Activated CD4-positive, alpha-beta T cell treated with anti-CD3 and anti-CD28 coated beads for 1 hour (primary cell): ENCODE results near the gene TOR1AIP1.

Experiments
- DNase-seq: peaks from one replicate; pipeline ENCODE4 v3.0.0-alpha.2; 2020

TOR1AIP1 gene

GRCh38 chr1:179881642-179882252 lies 338 bp upstream of the TOR1AIP1 start:
- no peak for DNase-seq

DNA sequence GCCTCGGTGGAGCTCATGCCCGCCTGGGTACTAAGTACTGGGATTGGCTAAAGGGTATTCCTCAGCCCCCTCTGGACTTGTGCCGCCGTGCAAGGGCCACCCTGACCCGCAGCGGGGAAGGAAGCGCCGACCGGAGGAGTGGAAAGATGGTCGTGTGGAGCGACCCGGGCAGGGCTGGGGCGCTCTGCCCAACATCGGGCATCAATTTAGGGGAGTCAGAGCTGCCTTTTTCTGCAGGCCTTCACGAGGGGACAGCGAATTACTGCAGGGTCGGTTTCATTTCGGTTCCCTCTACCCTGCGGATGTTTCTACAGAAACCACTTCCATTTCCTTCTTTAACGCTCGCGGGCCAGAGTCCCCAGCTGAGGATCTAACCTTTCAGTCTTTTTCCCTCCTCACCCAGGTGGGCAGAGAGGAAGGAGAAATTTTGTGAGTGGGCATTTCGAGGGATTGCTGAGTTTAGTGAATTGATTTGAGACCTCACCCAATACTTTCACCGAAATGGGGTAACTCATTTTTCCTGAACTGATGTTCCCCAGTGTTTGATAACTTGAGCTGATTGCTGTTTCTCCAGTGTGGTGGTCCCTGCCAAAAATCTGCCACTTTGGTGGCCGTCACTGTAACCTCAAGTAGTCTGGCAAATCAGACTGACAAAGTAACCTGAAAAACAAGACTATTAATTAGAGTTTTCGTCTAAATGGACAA lies 1.1 kb downstream of the TOR1AIP1 start:
- no peak for DNase-seq

DNA sequence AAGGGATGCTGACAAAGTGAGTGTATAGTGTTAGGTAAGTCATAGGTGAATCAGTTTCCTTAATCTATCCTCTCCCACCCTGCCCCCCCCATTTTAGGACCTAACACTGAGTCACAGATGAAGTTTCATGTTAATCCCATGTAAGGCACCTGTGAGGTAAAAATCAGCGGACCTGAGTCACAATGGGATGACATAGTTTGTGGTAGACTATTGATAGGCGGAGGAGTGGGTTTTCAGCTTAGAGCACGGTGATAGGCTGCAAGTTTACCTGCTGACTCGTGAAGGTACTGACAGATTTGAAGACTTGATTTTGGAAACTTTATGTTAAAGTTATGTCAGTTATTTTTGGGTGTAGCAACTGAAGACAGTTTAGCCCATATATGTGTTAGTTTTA lies 1.7 kb downstream of the TOR1AIP1 start:
- DNase-seq, result peak; percentile 37

GRCh38 chr1:179888071-179888470 lies 6.0 kb downstream of the TOR1AIP1 start:
- no peak for DNase-seq

- no peak for DNase-seq
Measured at GRCh38 chr1:179889589-179889988, 7.5 kb downstream of the TOR1AIP1 start.

- DNase-seq, result no peak
Measured at GRCh38 chr1:179910934-179911333, 28.8 kb downstream of the TOR1AIP1 start.

DNA sequence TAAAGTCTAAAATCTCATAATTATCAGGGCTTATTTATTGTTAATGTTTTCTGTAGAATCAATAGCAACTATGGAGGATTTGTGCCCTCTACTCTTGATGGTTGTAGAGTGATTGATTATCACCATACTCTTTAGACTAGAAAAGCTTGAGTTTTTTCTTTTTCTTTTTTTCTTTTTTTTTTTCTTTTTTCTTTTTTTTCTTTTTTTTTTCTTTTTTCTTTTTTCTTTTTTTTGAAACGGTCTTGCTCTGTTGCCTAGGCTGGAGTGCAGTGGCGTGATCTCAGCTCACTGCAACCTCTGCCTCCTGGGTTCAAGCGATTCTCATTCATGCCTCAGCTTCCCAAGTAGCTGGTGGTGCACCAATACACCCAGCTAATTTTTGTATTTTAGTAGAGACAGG lies 29.7 kb downstream of the TOR1AIP1 start:
- no peak for DNase-seq

GRCh38 chr1:179917601-179918429 lies 35.7 kb downstream of the TOR1AIP1 start:
- DNase-seq, result no peak

- no peak for DNase-seq
Measured at GRCh38 chr1:179921472-179921871, 39.4 kb downstream of the TOR1AIP1 start.

DNA sequence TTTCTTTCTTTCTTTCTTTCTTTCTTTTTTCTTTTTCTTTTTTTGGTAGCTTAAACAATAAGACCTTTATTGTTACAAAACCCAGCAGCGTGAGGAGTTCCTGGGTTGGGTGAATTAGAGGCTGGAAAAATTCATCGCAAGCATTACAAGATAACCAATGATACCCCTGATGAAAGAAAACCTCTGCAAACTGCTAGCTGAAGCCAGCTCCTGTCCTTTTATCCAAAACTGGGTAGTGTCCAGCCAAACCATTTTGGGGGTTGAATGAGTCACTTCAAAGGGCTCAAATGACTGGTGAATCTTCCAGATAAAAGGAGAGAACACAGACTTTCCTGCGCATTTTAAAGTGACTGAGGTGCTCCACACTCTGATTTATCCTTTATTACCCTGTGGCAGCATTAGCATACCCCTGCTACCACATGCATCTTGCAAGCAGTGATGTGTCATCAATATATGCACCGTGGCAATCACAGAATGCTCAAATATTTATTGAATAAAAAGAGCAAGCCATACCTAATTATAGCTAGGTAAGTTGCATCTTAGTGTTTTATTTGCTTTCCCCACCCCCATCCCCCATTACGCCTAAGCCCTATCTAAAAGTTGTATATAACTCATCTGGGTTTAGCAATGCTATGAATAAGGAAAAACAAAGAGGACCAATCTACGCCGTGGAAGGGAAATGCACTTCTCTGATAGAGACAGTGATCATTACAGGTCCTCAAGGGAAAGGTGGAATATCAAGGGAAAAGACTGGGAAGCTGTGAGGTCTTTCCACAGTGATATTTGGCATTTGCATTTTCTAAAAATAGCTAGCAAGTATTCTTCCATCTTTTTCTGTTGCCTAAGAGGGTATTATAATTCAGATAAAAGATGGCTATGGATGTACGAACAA lies 40.1 kb downstream of the TOR1AIP1 start:
- no peak for DNase-seq

GRCh38 chr1:179923029-179923428 lies 40.9 kb downstream of the TOR1AIP1 start:
- DNase-seq, result no peak

DNA sequence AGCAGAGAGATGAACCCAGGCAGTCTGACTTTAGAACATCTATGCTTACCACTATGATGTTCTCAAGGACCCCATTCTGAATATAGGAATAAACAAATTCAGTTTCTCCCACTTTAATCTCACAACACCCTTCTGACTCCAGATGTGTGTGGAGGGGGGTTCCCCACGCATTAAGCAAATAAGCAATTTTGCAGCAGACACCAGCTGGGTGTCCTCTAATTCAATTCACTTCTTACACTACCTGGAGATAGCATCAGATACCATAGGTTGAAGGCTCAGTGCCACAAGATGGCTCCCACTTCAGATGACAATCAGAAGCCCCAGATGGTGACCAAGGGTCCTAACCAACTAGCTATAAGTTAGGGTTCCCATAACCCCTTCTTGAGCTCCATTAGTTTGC lies 42.2 kb downstream of the TOR1AIP1 start:
- no peak for DNase-seq

DNA sequence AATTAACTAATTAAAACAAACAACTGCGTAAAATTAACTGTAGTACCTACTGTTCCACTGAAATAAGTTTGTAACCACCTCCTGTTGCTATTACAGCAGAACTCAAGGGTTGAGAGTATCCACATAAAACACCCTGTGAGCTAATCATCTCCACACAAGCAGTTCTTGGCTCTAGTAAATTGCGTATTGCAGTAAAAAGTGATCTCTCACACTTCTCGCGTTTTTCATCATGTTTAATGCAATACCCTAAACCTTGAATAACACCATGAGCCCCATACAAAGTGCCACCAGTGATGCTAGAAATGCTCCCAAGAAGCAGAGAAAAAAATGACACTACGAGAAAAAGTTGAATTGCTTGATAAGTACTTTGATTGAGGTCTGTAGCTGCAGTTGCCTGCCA lies 43.2 kb downstream of the TOR1AIP1 start:
- DNase-seq, result no peak

DNA sequence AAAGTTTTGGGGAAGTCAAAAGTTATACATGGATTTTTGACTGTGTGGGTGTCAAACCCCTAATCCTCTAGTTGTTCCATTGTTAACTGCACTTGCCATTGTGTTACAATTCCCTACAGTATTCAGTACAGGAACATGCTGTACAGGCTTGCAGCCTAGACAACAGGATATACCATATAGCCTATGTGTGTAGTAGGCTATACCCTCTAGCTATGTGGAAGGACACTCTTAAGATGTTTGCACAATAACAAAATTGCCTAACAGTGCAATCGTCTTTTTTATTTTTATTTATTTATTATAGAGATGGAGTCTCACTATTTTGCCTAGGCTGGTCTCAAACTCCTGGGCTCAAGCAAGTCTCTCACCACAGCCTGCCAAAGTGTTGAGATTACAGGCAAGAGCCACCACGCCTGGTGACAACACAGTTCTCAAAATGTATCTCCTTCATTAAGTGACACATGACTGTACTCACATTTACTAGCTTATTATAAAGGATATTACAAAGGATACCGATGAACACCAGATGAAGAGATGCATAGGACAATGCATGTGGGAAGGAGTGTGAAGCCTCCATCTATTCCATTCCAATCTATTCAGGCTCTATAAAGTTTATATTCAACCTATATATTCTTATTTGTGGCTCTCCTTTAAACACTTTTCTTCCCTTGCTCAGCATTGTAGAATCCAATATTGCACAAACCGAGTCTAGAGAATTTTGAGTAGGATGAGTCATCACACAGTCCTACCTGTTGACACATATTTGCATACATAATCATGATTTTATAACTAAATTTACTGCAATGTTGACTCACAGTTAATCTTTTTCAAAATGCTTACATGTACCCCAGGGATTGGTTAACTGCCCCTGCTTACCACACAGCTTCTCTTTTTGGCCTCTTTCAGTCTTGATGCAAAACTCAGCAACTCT lies 44.1 kb downstream of the TOR1AIP1 start:
- DNase-seq, result no peak

GRCh38 chr1:179926850-179927205 lies 44.7 kb downstream of the TOR1AIP1 start:
- DNase-seq, result no peak

- DNase-seq, result no peak
Measured at GRCh38 chr1:179929955-179930798, 48.1 kb downstream of the TOR1AIP1 start.

DNA sequence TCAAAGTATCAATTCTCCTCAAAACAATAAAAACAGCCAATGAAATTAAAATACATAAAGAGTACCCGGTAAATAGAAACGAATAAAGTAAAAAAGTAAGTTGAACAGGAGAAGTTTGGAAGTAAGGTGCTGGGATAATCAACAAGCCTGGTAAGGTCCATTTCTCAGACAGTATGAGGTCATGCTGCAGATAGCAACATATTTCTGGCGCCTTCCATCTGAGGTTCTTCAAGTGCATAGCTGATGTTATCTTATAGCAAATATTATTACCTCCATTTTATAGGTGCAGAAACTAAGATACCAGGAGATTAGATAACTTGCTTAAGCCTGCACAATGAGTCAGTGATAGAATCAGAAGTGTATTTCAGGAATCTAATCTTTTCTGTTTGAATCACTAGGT lies 48.8 kb downstream of the TOR1AIP1 start:
- no peak for DNase-seq

- DNase-seq, result no peak
Measured at GRCh38 chr1:179933219-179933618, 51.1 kb downstream of the TOR1AIP1 start.

- no peak for DNase-seq
Measured at GRCh38 chr1:179935909-179936496, 53.9 kb downstream of the TOR1AIP1 start.

GRCh38 chr1:179937668-179938254 lies 55.7 kb downstream of the TOR1AIP1 start:
- DNase-seq, result no peak
